Measurements from ENCODE around the gene ASPSCR1.

DNA sequence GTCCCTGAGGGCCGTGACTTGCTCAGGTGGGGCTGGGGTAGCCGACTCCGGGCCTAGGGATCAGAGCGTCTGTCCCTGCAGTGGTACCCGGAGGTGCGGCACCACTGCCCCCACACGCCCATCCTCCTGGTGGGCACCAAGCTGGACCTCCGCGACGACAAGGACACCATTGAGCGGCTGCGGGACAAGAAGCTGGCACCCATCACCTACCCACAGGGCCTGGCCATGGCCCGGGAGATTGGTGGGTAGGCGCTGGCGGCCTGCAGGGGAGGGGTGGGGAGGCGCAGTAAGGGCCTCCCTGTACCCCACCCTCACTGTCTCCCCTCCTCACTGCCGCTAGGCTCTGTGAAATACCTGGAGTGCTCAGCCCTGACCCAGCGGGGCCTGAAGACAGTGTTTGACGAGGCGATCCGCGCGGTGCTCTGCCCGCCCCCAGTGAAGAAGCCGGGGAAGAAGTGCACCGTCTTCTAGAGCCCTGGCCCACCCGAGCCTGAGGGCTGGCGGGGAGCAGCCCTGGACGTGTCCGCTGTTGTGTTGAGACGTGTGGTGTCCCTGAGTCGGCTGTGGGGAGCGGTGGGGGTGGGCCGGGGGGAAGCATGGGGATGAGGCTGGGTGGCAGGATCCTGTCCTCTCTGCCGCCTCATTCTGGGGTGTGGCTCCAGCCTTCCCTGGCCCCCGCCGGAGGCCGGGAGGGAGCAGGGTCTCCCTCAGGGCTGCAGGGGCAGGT is 56.1 kb downstream of the ASPSCR1 start:
- TF ChIP-seq, protein P1, sequence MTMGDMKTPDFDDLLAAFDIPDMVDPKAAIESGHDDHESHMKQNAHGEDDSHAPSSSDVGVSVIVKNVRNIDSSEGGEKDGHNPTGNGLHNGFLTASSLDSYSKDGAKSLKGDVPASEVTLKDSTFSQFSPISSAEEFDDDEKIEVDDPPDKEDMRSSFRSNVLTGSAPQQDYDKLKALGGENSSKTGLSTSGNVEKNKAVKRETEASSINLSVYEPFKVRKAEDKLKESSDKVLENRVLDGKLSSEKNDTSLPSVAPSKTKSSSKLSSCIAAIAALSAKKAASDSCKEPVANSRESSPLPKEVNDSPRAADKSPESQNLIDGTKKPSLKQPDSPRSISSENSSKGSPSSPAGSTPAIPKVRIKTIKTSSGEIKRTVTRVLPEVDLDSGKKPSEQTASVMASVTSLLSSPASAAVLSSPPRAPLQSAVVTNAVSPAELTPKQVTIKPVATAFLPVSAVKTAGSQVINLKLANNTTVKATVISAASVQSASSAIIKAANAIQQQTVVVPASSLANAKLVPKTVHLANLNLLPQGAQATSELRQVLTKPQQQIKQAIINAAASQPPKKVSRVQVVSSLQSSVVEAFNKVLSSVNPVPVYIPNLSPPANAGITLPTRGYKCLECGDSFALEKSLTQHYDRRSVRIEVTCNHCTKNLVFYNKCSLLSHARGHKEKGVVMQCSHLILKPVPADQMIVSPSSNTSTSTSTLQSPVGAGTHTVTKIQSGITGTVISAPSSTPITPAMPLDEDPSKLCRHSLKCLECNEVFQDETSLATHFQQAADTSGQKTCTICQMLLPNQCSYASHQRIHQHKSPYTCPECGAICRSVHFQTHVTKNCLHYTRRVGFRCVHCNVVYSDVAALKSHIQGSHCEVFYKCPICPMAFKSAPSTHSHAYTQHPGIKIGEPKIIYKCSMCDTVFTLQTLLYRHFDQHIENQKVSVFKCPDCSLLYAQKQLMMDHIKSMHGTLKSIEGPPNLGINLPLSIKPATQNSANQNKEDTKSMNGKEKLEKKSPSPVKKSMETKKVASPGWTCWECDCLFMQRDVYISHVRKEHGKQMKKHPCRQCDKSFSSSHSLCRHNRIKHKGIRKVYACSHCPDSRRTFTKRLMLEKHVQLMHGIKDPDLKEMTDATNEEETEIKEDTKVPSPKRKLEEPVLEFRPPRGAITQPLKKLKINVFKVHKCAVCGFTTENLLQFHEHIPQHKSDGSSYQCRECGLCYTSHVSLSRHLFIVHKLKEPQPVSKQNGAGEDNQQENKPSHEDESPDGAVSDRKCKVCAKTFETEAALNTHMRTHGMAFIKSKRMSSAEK (CRISPR knock-in tag; IDR thresholded peaks at IDR 0.05; ENCODE audit: borderline replicate concordance): no peak
- TF ChIP-seq, protein P2, sequence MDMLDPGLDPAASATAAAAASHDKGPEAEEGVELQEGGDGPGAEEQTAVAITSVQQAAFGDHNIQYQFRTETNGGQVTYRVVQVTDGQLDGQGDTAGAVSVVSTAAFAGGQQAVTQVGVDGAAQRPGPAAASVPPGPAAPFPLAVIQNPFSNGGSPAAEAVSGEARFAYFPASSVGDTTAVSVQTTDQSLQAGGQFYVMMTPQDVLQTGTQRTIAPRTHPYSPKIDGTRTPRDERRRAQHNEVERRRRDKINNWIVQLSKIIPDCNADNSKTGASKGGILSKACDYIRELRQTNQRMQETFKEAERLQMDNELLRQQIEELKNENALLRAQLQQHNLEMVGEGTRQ (CRISPR knock-in tag; IDR thresholded peaks at IDR 0.05): no peak
- TF ChIP-seq FOXJ3 (CRISPR knock-in tag; IDR thresholded peaks at IDR 0.05; ENCODE audit: borderline replicate concordance) (no peak), ELF4 (CRISPR knock-in tag; IDR thresholded peaks at IDR 0.05; ENCODE audit: low read depth) (no peak), TCF7 (CRISPR knock-in tag; IDR thresholded peaks at IDR 0.05; ENCODE audit: low read depth) (no peak), SP1 (CRISPR knock-in tag; conservative IDR thresholded peaks at IDR 0.05) (no peak), ESRRA (CRISPR knock-in tag; IDR thresholded peaks at IDR 0.05; ENCODE audit: borderline replicate concordance) (no peak), SMAD4 (CRISPR knock-in tag; IDR thresholded peaks at IDR 0.05) (no peak), FOXK1 (CRISPR knock-in tag; IDR thresholded peaks at IDR 0.05) (no peak)
- TF ChIP-seq, protein P3, sequence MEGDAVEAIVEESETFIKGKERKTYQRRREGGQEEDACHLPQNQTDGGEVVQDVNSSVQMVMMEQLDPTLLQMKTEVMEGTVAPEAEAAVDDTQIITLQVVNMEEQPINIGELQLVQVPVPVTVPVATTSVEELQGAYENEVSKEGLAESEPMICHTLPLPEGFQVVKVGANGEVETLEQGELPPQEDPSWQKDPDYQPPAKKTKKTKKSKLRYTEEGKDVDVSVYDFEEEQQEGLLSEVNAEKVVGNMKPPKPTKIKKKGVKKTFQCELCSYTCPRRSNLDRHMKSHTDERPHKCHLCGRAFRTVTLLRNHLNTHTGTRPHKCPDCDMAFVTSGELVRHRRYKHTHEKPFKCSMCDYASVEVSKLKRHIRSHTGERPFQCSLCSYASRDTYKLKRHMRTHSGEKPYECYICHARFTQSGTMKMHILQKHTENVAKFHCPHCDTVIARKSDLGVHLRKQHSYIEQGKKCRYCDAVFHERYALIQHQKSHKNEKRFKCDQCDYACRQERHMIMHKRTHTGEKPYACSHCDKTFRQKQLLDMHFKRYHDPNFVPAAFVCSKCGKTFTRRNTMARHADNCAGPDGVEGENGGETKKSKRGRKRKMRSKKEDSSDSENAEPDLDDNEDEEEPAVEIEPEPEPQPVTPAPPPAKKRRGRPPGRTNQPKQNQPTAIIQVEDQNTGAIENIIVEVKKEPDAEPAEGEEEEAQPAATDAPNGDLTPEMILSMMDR (IDR thresholded peaks at IDR 0.05): no peak
- TF ChIP-seq, protein P4, sequence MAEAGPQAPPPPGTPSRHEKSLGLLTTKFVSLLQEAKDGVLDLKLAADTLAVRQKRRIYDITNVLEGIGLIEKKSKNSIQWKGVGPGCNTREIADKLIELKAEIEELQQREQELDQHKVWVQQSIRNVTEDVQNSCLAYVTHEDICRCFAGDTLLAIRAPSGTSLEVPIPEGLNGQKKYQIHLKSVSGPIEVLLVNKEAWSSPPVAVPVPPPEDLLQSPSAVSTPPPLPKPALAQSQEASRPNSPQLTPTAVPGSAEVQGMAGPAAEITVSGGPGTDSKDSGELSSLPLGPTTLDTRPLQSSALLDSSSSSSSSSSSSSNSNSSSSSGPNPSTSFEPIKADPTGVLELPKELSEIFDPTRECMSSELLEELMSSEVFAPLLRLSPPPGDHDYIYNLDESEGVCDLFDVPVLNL (CRISPR knock-in tag; IDR thresholded peaks at IDR 0.05; ENCODE audit: borderline replicate concordance, low read depth): no peak
- TF ChIP-seq, protein P5, sequence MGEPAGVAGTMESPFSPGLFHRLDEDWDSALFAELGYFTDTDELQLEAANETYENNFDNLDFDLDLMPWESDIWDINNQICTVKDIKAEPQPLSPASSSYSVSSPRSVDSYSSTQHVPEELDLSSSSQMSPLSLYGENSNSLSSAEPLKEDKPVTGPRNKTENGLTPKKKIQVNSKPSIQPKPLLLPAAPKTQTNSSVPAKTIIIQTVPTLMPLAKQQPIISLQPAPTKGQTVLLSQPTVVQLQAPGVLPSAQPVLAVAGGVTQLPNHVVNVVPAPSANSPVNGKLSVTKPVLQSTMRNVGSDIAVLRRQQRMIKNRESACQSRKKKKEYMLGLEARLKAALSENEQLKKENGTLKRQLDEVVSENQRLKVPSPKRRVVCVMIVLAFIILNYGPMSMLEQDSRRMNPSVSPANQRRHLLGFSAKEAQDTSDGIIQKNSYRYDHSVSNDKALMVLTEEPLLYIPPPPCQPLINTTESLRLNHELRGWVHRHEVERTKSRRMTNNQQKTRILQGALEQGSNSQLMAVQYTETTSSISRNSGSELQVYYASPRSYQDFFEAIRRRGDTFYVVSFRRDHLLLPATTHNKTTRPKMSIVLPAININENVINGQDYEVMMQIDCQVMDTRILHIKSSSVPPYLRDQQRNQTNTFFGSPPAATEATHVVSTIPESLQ (CRISPR knock-in tag; IDR thresholded peaks at IDR 0.05): no peak
- TF ChIP-seq, protein P6, sequence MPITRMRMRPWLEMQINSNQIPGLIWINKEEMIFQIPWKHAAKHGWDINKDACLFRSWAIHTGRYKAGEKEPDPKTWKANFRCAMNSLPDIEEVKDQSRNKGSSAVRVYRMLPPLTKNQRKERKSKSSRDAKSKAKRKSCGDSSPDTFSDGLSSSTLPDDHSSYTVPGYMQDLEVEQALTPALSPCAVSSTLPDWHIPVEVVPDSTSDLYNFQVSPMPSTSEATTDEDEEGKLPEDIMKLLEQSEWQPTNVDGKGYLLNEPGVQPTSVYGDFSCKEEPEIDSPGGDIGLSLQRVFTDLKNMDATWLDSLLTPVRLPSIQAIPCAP (CRISPR knock-in tag; IDR thresholded peaks at IDR 0.05): no peak
- TF ChIP-seq, protein P7, sequence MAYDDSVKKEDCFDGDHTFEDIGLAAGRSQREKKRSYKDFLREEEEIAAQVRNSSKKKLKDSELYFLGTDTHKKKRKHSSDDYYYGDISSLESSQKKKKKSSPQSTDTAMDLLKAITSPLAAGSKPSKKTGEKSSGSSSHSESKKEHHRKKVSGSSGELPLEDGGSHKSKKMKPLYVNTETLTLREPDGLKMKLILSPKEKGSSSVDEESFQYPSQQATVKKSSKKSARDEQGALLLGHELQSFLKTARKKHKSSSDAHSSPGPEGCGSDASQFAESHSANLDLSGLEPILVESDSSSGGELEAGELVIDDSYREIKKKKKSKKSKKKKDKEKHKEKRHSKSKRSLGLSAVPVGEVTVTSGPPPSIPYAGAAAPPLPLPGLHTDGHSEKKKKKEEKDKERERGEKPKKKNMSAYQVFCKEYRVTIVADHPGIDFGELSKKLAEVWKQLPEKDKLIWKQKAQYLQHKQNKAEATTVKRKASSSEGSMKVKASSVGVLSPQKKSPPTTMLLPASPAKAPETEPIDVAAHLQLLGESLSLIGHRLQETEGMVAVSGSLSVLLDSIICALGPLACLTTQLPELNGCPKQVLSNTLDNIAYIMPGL (CRISPR knock-in tag; IDR thresholded peaks at IDR 0.05): no peak
